Liver (tissue), 9 donors: ENCODE data around the gene PGM3. TPM values are rescaled to one million over a fixed set of nuclear protein-coding genes. Genes with fewer than 3 reads are reported as not detected.

ENCODE experiments used
- DNase-seq: peaks from one replicate; pipeline ENCODE4 v3.0.0-alpha.2; 2017; ENCODE audit warnings: low spot score
- H3K27ac ChIP-seq, 2 donors: one replicate each; pipeline ENCODE4 v1.7.0; 2013; ENCODE audit warnings: inconsistent platforms in 2 of 2, low read length in 2 of 2, control low read depth in 1 of 2, low read depth in 1 of 2, mild to moderate bottlenecking in 1 of 2
- H3K27me3 ChIP-seq, 4 donors: one replicate each; pipeline versions ENCODE4 v1.6.1 to v1.7.0; 2013; ENCODE audit warnings: low read length in 3 of 4, inconsistent platforms in 1 of 4, mild to moderate bottlenecking in 1 of 4, moderate library complexity in 1 of 4; ENCODE audit not compliant: control insufficient read depth in 4 of 4, insufficient read depth in 4 of 4
- H3K36me3 ChIP-seq, 4 donors: one replicate each; pipeline versions ENCODE4 v1.6.1 to v1.7.0; 2013; ENCODE audit warnings: low read length in 3 of 4, mild to moderate bottlenecking in 3 of 4, low read depth in 1 of 4, moderate library complexity in 1 of 4; ENCODE audit not compliant: control insufficient read depth in 4 of 4, insufficient read depth in 3 of 4
- H3K4me1 ChIP-seq, 4 donors: one replicate each; pipeline versions ENCODE4 v1.6.1 to v1.7.0; 2013; ENCODE audit warnings: low read length in 3 of 4, mild to moderate bottlenecking in 3 of 4, moderate library complexity in 1 of 4; ENCODE audit not compliant: control insufficient read depth in 4 of 4, insufficient read depth in 4 of 4
- H3K4me3 ChIP-seq, 3 donors: one replicate each; pipeline versions ENCODE4 v1.6.1 to v1.7.0; 2013; ENCODE audit warnings: low read length in 3 of 3, control low read depth in 1 of 3, low read depth in 1 of 3, mild to moderate bottlenecking in 1 of 3
- H3K9ac ChIP-seq, 2 donors: one replicate each; pipeline ENCODE4 v1.7.0; 2013; ENCODE audit warnings: low read length in 2 of 2, mild to moderate bottlenecking in 2 of 2, moderate library complexity in 2 of 2, control low read depth in 1 of 2, low read depth in 1 of 2
- H3K9me3 ChIP-seq, 4 donors: one replicate each; pipeline versions ENCODE4 v1.6.1 to v1.7.0; 2013; ENCODE audit warnings: low read length in 3 of 4; ENCODE audit not compliant: control insufficient read depth in 4 of 4
- ATF3 ChIP-seq: IDR thresholded peaks from 2 replicates; pipeline ENCODE4 v1.6.1; 2016; ENCODE audit warnings: antibody characterized with exemption
- CTCF ChIP-seq: fragments of 150-350 bp; IDR thresholded peaks from 2 replicates; pipeline ENCODE4 v1.5.1; 2017; ENCODE audit warnings: improper control_type of control experiment, low read depth, low read length; ENCODE audit not compliant: missing input control
- EGR1 ChIP-seq, 2 donors: IDR thresholded peaks; 2 replicates each; pipeline ENCODE4 v1.6.1; 2016 to 2018; ENCODE audit warnings: antibody characterized with exemption in 2 of 2, low read depth in 2 of 2
- FOXA1 ChIP-seq: IDR thresholded peaks from 2 replicates; pipeline ENCODE4 v1.6.1; 2016; ENCODE audit warnings: antibody characterized with exemption
- FOXA2 ChIP-seq: IDR thresholded peaks from 2 replicates; pipeline ENCODE4 v1.6.1; 2016; ENCODE audit warnings: antibody characterized with exemption
- GABPA ChIP-seq, 2 donors: IDR thresholded peaks in 1 of 2; conservative IDR thresholded peaks in 1 of 2; 2 replicates each; pipeline ENCODE4 v1.6.1; 2016; ENCODE audit warnings: antibody characterized with exemption in 2 of 2, mild to moderate bottlenecking in 1 of 2, moderate library complexity in 1 of 2
- HNF4A ChIP-seq, 2 donors: conservative IDR thresholded peaks; 2 replicates each; pipeline ENCODE4 v1.6.1; 2016; ENCODE audit warnings: antibody characterized with exemption in 2 of 2, mild to moderate bottlenecking in 2 of 2
- HNF4G ChIP-seq: IDR thresholded peaks from 2 replicates; pipeline ENCODE4 v1.6.1; 2016; ENCODE audit warnings: antibody characterized with exemption
- JUND ChIP-seq, 2 donors: IDR thresholded peaks; 2 replicates each; pipeline ENCODE4 v1.6.1; 2016; ENCODE audit warnings: antibody characterized with exemption in 2 of 2
- MAX ChIP-seq: IDR thresholded peaks from 2 replicates; pipeline ENCODE4 v1.6.1; 2016; ENCODE audit warnings: antibody characterized with exemption
- NR2F2 ChIP-seq: IDR thresholded peaks from 2 replicates; pipeline ENCODE4 v1.6.1; 2016; ENCODE audit warnings: antibody characterized with exemption
- RAD21 ChIP-seq, 2 donors: IDR thresholded peaks; 2 replicates each; pipeline ENCODE4 v1.6.1; 2016; ENCODE audit warnings: antibody characterized with exemption in 2 of 2, mild to moderate bottlenecking in 2 of 2
- REST ChIP-seq: IDR thresholded peaks from 2 replicates; pipeline ENCODE4 v1.6.1; 2016; ENCODE audit warnings: antibody characterized with exemption, mild to moderate bottlenecking
- RXRA ChIP-seq, 2 donors: IDR thresholded peaks; 2 replicates each; pipeline ENCODE4 v1.6.1; 2017 to 2018; ENCODE audit warnings: antibody characterized with exemption in 2 of 2, mild to moderate bottlenecking in 1 of 2
- SP1 ChIP-seq: IDR thresholded peaks from 2 replicates; pipeline ENCODE4 v1.6.1; 2018; ENCODE audit warnings: antibody characterized with exemption, mild to moderate bottlenecking
- TAF1 ChIP-seq: conservative IDR thresholded peaks from 2 replicates; pipeline ENCODE4 v1.6.1; 2016; ENCODE audit warnings: antibody characterized with exemption, mild to moderate bottlenecking
- YY1 ChIP-seq: IDR thresholded peaks from 2 replicates; pipeline ENCODE4 v1.6.1; 2016; ENCODE audit warnings: antibody characterized with exemption, mild to moderate bottlenecking
- ZBTB33 ChIP-seq: IDR thresholded peaks from 2 replicates; pipeline ENCODE4 v1.6.1; 2016; ENCODE audit warnings: antibody characterized with exemption
- WGBS: extraction: QIAGEN DNeasy Blood & Tissue Kit; methylation state at CpG from one replicate; pipeline ENCODE4 v1.1.7; 2013; 5-methylcytosine and 5-hydroxymethylcytosine counted together
- polyA plus RNA-seq, 2 donors: library from polyadenylated mRNA; stranded (reverse) in 1 of 2; unstranded in 1 of 2; fragments of 200-250 nt in 1 of 2; fragments of >200 nt in 1 of 2; fragmentation: Nextera tagmentation in 1 of 2; extraction: Ambion mirVana in 1 of 2; gene quantifications; one replicate each; pipeline versions ENCODE4 v1.2.1 to v1.2.3, GENCODE V29; 2013 to 2015
- total RNA-seq, 2 donors: library from RNA; depleted of rRNA; stranded (reverse); fragments of >200 nt; gene quantifications; one replicate each; pipeline ENCODE4 v1.2.3, GENCODE V29; 2014
- donor health status: healthy.
- donor health status: healthy.
- donor health status: healthy.
- donor health status: healthy.
- donor health status: healthy.

Gene PGM3
- total and polyA plus RNA-seq, 4 donors: 14.7 to 61.1 (median 26.0) TPM

GRCh38 chr6:83188501-83188900, 4.6 kb downstream of the PGM3 start (continued):
- no peak for TF ChIP-seq EGR1 (IDR thresholded peaks at IDR 0.05; ENCODE audit: low read depth in 2 of 2)
- TF ChIP-seq GABPA (IDR thresholded peaks at IDR 0.05 in 1 of 2, conservative IDR thresholded peaks at IDR 0.05 in 1 of 2): no peak
- TF ChIP-seq YY1: no peak
- no peak for TF ChIP-seq ZBTB33
- no peak for TF ChIP-seq RAD21 (IDR thresholded peaks at IDR 0.05)

- TF ChIP-seq FOXA1 (no peak), HNF4G (no peak), EGR1 (IDR thresholded peaks at IDR 0.05; ENCODE audit: low read depth in 2 of 2) (no peak), HNF4A (conservative IDR thresholded peaks at IDR 0.05) (no peak), MAX (no peak), TAF1 (no peak), GABPA (IDR thresholded peaks at IDR 0.05 in 1 of 2, conservative IDR thresholded peaks at IDR 0.05 in 1 of 2) (no peak), NR2F2 (no peak), CTCF (no peak), FOXA2 (no peak), SP1 (no peak), YY1 (no peak), ATF3 (no peak), REST (no peak), RXRA (IDR thresholded peaks at IDR 0.05) (no peak), JUND (IDR thresholded peaks at IDR 0.05) (no peak), RAD21 (IDR thresholded peaks at IDR 0.05) (no peak), ZBTB33 (no peak)
- no peak for DNase-seq
- WGBS: 95% methylated on average over 2 of the region's 2 CpGs
- Histone ChIP-seq H3K27ac (no peak overlapping the region), H3K27me3 (no peaks in the 10 kb centered on the region), H3K4me1 (no peaks in the 10 kb centered on the region), H3K36me3 (peaks cover 9 to 64% (median 42%) of the 10 kb centered on the region in 4 donors), H3K9me3 (no peaks in the 10 kb centered on the region), H3K9ac (no peak overlapping the region), H3K4me3 (no peak overlapping the region)
Measured at GRCh38 chr6:83185096-83185495, 8.0 kb downstream of the PGM3 start.
